Endothelial cell of umbilical vein (primary cell): ENCODE results near the gene NCMAP. TPM values are rescaled to one million over a fixed set of nuclear protein-coding genes. Genes with fewer than 3 reads are reported as not detected.

Source experiments
- BruUV-seq: library from RNA; stranded (reverse); fragments of 400-500 nt; replicated peaks from 2 replicates; lab custom pipeline; 2021; lab: Mats Ljungman, UMichigan
- CTCF ChIA-PET: fragments of 300-600, 350-600 bp; sonication (Branson Sonifier 250); formaldehyde crosslinking; loops from one replicate; lab custom pipeline; 2021; ENCODE audit warnings: antibody characterized with exemption, inconsistent platforms; lab: Charles Lee
- POLR2A ChIA-PET: fragments of 300-600, 350-600 bp; sonication (Branson Sonifier 250); formaldehyde crosslinking; loops from one replicate; lab custom pipeline; 2021; ENCODE audit warnings: antibody characterized with exemption, inconsistent platforms; lab: Charles Lee
- DNase-seq: peaks from one replicate; pipeline ENCODE4 v3.0.0-alpha.2; 2011; ENCODE audit warnings: low read depth, low spot score
- FAIRE-seq: peaks from 2 replicates; lab custom pipeline; 2011; peaks lifted over from hg19 to GRCh38; lab: Jason Lieb, UNC
- H2AFZ ChIP-seq: 2 replicates; pipeline ENCODE4 v1.6.0; 2012; ENCODE audit warnings: low read depth, low read length, control low read depth, inconsistent platforms
- H3K27ac ChIP-seq: 2 replicates; pipeline ENCODE4 v1.5.1; 2011; ENCODE audit warnings: low read depth, mild to moderate bottlenecking, control low read depth, low read length, moderate library complexity; ENCODE audit not compliant: insufficient read depth
- H3K27me3 ChIP-seq, 2 experiments: 2 replicates each; pipeline versions ENCODE4 v1.6.0 to v1.6.1; 2011; ENCODE audit warnings: low read length in 2 of 2, mixed read lengths in 1 of 2; ENCODE audit not compliant: control insufficient read depth in 2 of 2, insufficient read depth in 2 of 2
- H3K36me3 ChIP-seq, 2 experiments: 2 replicates in 1 of 2; 3 replicates in 1 of 2; pipeline ENCODE4 v1.5.1; 2011; ENCODE audit warnings: low read length in 2 of 2, mild to moderate bottlenecking in 1 of 2, moderate library complexity in 1 of 2; ENCODE audit not compliant: control insufficient read depth in 2 of 2, insufficient read depth in 2 of 2; ENCODE audit errors: extremely low read depth in 1 of 2
- H3K4me1 ChIP-seq: 3 replicates; pipeline ENCODE4 v1.5.1; 2011; ENCODE audit warnings: mild to moderate bottlenecking, low read length; ENCODE audit not compliant: control insufficient read depth, insufficient read depth; ENCODE audit errors: extremely low read depth
- H3K4me2 ChIP-seq: 2 replicates; pipeline ENCODE4 v1.6.1; 2011; ENCODE audit warnings: low read length, control low read depth, mixed read lengths; ENCODE audit not compliant: insufficient read depth
- H3K4me3 ChIP-seq, 3 experiments: fragments of 200-600 bp in 1 of 3; sonication (generic), shearing (Covaris generic) in 1 of 3; replicated peaks in 1 of 3; 2 replicates each; pipeline ENCODE4 v1.5.1; 2011 to 2016; ENCODE audit warnings: control low read depth in 3 of 3, low read length in 3 of 3, mild to moderate bottlenecking in 2 of 3, inconsistent platforms in 1 of 3, low read depth in 1 of 3, moderate library complexity in 1 of 3; ENCODE audit not compliant: insufficient read depth in 1 of 3
- H3K79me2 ChIP-seq: 2 replicates; pipeline ENCODE4 v1.6.0; 2012; ENCODE audit warnings: low read length, inconsistent platforms; ENCODE audit not compliant: control insufficient read depth, insufficient read depth
- H3K9ac ChIP-seq: replicated peaks from 2 replicates; pipeline ENCODE3; 2011; ENCODE audit warnings: low read length, control low read depth; ENCODE audit not compliant: insufficient read depth; ENCODE audit errors: extremely low read depth
- H3K9me1 ChIP-seq: replicated peaks from 3 replicates; pipeline ENCODE4 v1.6.0; 2011; ENCODE audit warnings: mild to moderate bottlenecking, low read length; ENCODE audit not compliant: control insufficient read depth, insufficient read depth; ENCODE audit errors: extremely low read depth
- H3K9me3 ChIP-seq: replicated peaks from 2 replicates; pipeline ENCODE4 v1.5.1; 2012; ENCODE audit warnings: low read length, inconsistent platforms; ENCODE audit not compliant: control insufficient read depth, insufficient read depth
- H4K20me1 ChIP-seq: replicated peaks from 2 replicates; pipeline ENCODE3; 2011; ENCODE audit warnings: mild to moderate bottlenecking, low read length; ENCODE audit not compliant: control insufficient read depth, insufficient read depth; ENCODE audit errors: extremely low read depth
- EZH2 ChIP-seq: IDR thresholded peaks from 2 replicates; pipeline ENCODE4 v1.6.1; 2012; ENCODE audit warnings: borderline replicate concordance, low read depth, mild to moderate bottlenecking, moderate library complexity, low read length, inconsistent platforms; ENCODE audit not compliant: severe bottlenecking
- GATA2 ChIP-seq: IDR thresholded peaks from 2 replicates; pipeline ENCODE4 v1.7.0; 2011; ENCODE audit warnings: low read depth, mild to moderate bottlenecking, moderate library complexity, mixed read lengths, low read length; ENCODE audit not compliant: insufficient read length, insufficient read depth
- MYC ChIP-seq: IDR thresholded peaks from one replicate; pipeline ENCODE4 v1.6.1; 2011; ENCODE audit warnings: mild to moderate bottlenecking, low read depth, low read length
- POLR2A ChIP-seq: IDR thresholded peaks from 2 replicates; pipeline ENCODE4 v1.6.1; 2012; ENCODE audit warnings: low read depth, mild to moderate bottlenecking, control low read depth, low read length
- dilution Hi-C: fragments of 300-500 bp; cut with MboI; formaldehyde crosslinking; loops from one replicate; pipeline ENCODE4 v1.15.0; 2019; ENCODE audit warnings: low sequenced_read_pairs; ENCODE audit not compliant: extremely low pct_ligation_motif_present
- intact Hi-C: fragments of 100-400 bp; cut with micrococcal nuclease; formaldehyde crosslinking; loops from one replicate; pipeline ENCODE4 v1.10.0; 2022
- polyA plus RNA-seq, 4 experiments: library from polyadenylated mRNA; depleted of rRNA in 3 of 4; stranded (reverse) in 3 of 4; unstranded in 1 of 4; fragments of >200 nt; gene quantifications; 2 replicates each; pipeline versions ENCODE4 v1.2.1 to v1.2.3, GENCODE V29; 2011 to 2012; ENCODE audit warnings: missing spikeins in 1 of 4
- total RNA-seq: library from RNA; stranded (reverse); gene quantifications from 2 replicates; pipeline ENCODE4 v1.2.3, GENCODE V29; 2021
- TF ChIP-seq, protein P1 (sequence below): IDR thresholded peaks from 2 replicates; pipeline ENCODE4 v1.6.1; 2011; ENCODE audit not compliant: insufficient read depth, insufficient read length
- TF ChIP-seq, protein P2 (sequence below), 2 donors: IDR thresholded peaks; 1 replicate in 1 of 2; 2 replicates in 1 of 2; pipeline ENCODE4 v1.5.1; 2011; ENCODE audit warnings: low read length in 2 of 2, mild to moderate bottlenecking in 2 of 2, moderate library complexity in 2 of 2, control low read depth in 1 of 2, inconsistent platforms in 1 of 2, low read depth in 1 of 2; ENCODE audit not compliant: insufficient read depth in 1 of 2; ENCODE audit errors: extremely low read depth in 1 of 2

The NCMAP gene
- total and polyA plus RNA-seq, 2 donors (not counting 3 experiments of a cell fraction or from before 2014, with no cell fraction given), result not detected

DNA sequence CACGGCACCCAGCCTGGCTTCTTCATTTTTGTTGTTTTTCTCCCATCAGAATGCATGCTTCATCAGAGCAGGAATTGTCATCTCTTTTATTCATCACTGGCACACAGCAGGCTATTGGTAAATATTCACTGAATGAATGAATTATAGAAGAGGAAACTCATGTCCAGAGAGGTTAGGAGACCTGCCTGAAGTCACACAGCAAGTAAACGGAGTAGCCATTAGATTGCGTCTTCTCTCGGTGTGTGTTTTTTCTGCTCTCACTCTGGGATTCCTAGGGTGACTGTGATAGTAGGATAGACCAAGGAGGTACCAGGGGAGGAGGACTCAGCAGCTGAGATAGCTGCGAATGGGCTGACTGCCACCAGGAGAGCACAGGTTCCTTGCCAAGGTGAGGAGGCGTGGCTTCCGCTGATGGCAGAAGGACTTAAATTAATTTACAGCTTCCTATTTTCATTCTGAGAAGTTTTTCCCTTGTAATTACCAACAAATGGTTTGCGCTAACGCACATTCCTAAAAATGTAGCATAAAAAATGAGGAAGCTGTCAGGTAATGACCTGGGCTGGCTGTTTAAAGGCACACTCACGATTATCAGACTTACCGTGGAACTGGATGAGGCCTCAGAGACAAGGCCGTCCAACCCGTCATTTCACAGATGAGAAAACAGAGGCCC lies 4.5 kb upstream of the NCMAP start:
- Histone ChIP-seq H3K36me3 (no peaks in the 10 kb centered on the region), H3K4me3 (no peak overlapping the region), H3K9me1 (no peaks in the 10 kb centered on the region), H3K79me2 (no peaks in the 10 kb centered on the region), H3K9ac (no peak overlapping the region), H3K9me3 (no peaks in the 10 kb centered on the region), H3K27me3 (peaks cover 25 to 32% of the 10 kb centered on the region in 2 experiments), H4K20me1 (no peaks in the 10 kb centered on the region), H3K4me2 (no peak overlapping the region), H3K4me1 (no peaks in the 10 kb centered on the region), H2AFZ (no peak overlapping the region), H3K27ac (no peak overlapping the region)
- dilution Hi-C loops, result no loop called here
- intact Hi-C loops, result no loop called here
- DNase-seq, result no peak
- POLR2A ChIA-PET, result no interaction called here
- no peak for TF ChIP-seq EZH2
- TF ChIP-seq, protein P1, sequence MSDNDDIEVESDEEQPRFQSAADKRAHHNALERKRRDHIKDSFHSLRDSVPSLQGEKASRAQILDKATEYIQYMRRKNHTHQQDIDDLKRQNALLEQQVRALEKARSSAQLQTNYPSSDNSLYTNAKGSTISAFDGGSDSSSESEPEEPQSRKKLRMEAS, result no peak
- no peak for TF ChIP-seq GATA2
- TF ChIP-seq, protein P2, sequence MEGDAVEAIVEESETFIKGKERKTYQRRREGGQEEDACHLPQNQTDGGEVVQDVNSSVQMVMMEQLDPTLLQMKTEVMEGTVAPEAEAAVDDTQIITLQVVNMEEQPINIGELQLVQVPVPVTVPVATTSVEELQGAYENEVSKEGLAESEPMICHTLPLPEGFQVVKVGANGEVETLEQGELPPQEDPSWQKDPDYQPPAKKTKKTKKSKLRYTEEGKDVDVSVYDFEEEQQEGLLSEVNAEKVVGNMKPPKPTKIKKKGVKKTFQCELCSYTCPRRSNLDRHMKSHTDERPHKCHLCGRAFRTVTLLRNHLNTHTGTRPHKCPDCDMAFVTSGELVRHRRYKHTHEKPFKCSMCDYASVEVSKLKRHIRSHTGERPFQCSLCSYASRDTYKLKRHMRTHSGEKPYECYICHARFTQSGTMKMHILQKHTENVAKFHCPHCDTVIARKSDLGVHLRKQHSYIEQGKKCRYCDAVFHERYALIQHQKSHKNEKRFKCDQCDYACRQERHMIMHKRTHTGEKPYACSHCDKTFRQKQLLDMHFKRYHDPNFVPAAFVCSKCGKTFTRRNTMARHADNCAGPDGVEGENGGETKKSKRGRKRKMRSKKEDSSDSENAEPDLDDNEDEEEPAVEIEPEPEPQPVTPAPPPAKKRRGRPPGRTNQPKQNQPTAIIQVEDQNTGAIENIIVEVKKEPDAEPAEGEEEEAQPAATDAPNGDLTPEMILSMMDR (IDR thresholded peaks at IDR 0.05; ENCODE audit: extremely low read depth in 1 of 2, insufficient read depth in 1 of 2, low read depth in 1 of 2, low read length in 2 of 2), result no peak
- no peak for TF ChIP-seq POLR2A
- TF ChIP-seq MYC, result no peak
- FAIRE-seq, result no peak
- BruUV-seq, result no TSS peak
- CTCF ChIA-PET, result no interaction called here
